Measurements from ENCODE around the gene PACS1.

GRCh38 chr11:66188580-66188979, 118.5 kb downstream of the PACS1 start:
- TF ChIP-seq, protein P1, sequence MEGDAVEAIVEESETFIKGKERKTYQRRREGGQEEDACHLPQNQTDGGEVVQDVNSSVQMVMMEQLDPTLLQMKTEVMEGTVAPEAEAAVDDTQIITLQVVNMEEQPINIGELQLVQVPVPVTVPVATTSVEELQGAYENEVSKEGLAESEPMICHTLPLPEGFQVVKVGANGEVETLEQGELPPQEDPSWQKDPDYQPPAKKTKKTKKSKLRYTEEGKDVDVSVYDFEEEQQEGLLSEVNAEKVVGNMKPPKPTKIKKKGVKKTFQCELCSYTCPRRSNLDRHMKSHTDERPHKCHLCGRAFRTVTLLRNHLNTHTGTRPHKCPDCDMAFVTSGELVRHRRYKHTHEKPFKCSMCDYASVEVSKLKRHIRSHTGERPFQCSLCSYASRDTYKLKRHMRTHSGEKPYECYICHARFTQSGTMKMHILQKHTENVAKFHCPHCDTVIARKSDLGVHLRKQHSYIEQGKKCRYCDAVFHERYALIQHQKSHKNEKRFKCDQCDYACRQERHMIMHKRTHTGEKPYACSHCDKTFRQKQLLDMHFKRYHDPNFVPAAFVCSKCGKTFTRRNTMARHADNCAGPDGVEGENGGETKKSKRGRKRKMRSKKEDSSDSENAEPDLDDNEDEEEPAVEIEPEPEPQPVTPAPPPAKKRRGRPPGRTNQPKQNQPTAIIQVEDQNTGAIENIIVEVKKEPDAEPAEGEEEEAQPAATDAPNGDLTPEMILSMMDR (IDR thresholded peaks at IDR 0.05): no peak
- no peak for TF ChIP-seq POLR2A (IDR thresholded peaks at IDR 0.05)
